Adrenal gland (tissue), 12 donors: ENCODE measurements around the gene ARHGEF17. TPM values are rescaled to one million over a fixed set of nuclear protein-coding genes. Genes with fewer than 3 reads are reported as not detected.
A peak's percentile ranks its signal among the peaks of the same experiment; 100 is the strongest.

ENCODE experiments used
- DNase-seq, 7 donors: peaks; one replicate each; pipeline ENCODE4 v3.0.0-alpha.2; 2019 to 2020
- H3K27ac ChIP-seq, 5 donors: fragments of 200-600 bp; sonication (generic) in 4 of 5; 1 replicate in 3 of 5; 2 replicates in 2 of 5; pipeline versions ENCODE4 v1.5.1 to v1.8.0; 2016 to 2020; ENCODE audit warnings: mild to moderate bottlenecking in 1 of 5
- H3K27me3 ChIP-seq: fragments of 200-600 bp; 2 replicates; pipeline ENCODE4 v1.8.0; 2021
- H3K36me3 ChIP-seq, 2 donors: fragments of 200-600 bp; replicated peaks in 1 of 2; 1 replicate in 1 of 2; 2 replicates in 1 of 2; pipeline versions ENCODE4 v1.5.1 to v1.8.0; 2018 to 2022
- H3K4me1 ChIP-seq, 2 donors: fragments of 200-600 bp; replicated peaks in 1 of 2; 1 replicate in 1 of 2; 2 replicates in 1 of 2; pipeline versions ENCODE4 v1.5.1 to v1.8.0; 2018 to 2021
- H3K4me3 ChIP-seq, 4 donors: fragments of 200-600 bp; sonication (generic) in 3 of 4; one replicate each; pipeline ENCODE4 v1.5.1; 2016 to 2018
- H3K9me3 ChIP-seq, 3 donors: fragments of 200-600 bp; sonication (generic) in 1 of 3; replicated peaks in 1 of 3; 1 replicate in 2 of 3; 2 replicates in 1 of 3; pipeline versions ENCODE4 v1.5.1 to v1.8.0; 2016 to 2021
- CTCF ChIP-seq, 6 experiments: fragments of 450-650 bp in 4 of 6; fragments of 200-600 bp in 2 of 6; sonication (generic) in 1 of 6; IDR thresholded peaks; 1 replicate in 5 of 6; 2 replicates in 1 of 6; pipeline versions ENCODE4 v1.5.1 to v1.8.0; 2016 to 2021; ENCODE audit warnings: antibody characterized with exemption in 6 of 6, mild to moderate bottlenecking in 2 of 6, moderate library complexity in 1 of 6
- POLR2A ChIP-seq, 2 donors: fragments of 450-650 bp; IDR thresholded peaks; one replicate each; pipeline ENCODE4 v1.6.1; 2017; ENCODE audit warnings: antibody characterized with exemption in 2 of 2, mild to moderate bottlenecking in 2 of 2, moderate library complexity in 1 of 2
- WGBS, 4 donors: extraction: QIAGEN DNeasy Blood & Tissue Kit in 2 of 4; methylation state at CpG; one replicate each; pipeline versions ENCODE4 v1.1.5 to v1.1.7; 2013 to 2017; 5-methylcytosine and 5-hydroxymethylcytosine counted together
- intact Hi-C, 2 donors: fragments of 100-400 bp; cut with DNase I; formaldehyde crosslinking; loops; one replicate each; pipeline versions ENCODE4 v1.14.1 to v1.15.0; 2022 to 2023
- polyA plus RNA-seq, 3 donors: library from polyadenylated mRNA; stranded (reverse); fragments of 200-250 nt in 2 of 3; fragments of 350-450 nt in 1 of 3; fragmentation: Illumina TruSeq in 1 of 3; extraction: RNeasy Lipid Tissue Mini Kit (QIAGEN cat#74804) in 1 of 3; gene quantifications; one replicate each; pipeline ENCODE4 v1.2.3, GENCODE V29; 2013 to 2014
- total RNA-seq, 9 donors: library from RNA; depleted of rRNA in 4 of 9; stranded (reverse); fragments of >200 nt in 4 of 9; fragments of 120-200 nt in 1 of 9; fragmentation: NEBNext Ultra II Directional in 1 of 9; extraction: Animal tissue kit (Norgen Biotek cat#: 25700) in 1 of 9; gene quantifications; one replicate each; pipeline versions ENCODE4 v1.1.0 to v1.2.4, GENCODE V29; 2013 to 2023
- donor health status: healthy with polysubstance abuse.
- donor health status: Bipolar disorder and iron deficiency.
- donor health status: DM: yes; HTN: yes; CAD: no.
- donor health status: DM: no; HTN: no; CAD: no.
- donor health status: DM: no; HTN: no; CAD: no.
- donor health status: DM: yes; HTN: yes; CAD: no.

The ARHGEF17 gene
- total and polyA plus RNA-seq, 12 donors: 8.1 to 48.2 (median 20.4) TPM

DNA sequence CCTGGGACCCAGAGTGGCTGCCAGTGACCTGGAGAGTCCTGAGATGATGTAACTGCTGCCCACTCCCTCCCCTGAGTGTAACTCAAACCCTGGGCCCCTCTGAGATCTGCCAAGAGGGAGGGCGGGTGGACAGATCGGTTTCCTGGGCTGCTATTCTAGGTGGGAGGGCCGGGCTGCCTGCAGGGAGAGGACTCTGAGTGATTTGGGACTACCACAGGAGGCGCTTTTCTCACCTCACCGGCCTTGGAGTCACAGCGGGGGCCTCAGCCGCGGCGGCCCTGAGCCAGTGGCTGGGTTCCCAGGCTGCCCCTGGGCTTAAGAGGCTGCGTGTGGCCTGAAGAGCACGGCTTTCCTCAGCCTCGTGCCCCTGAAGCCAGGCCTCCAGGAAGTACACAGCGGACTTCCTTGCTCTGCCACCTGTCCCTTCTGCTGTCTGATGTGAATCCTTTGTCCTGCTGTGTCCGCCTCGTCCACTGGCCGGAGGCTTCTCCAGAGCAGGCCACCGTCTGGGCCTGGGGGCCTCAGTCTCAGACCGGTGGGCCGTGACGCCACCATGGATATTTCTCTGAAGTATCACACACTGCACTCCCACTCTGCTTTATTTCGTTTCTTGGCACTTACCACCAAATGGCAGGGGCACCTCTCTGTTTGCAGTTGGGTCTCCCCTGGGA, 79.7 kb downstream of the ARHGEF17 start:
- H3K4me3 ChIP-seq: no peak overlapping the region
- no peak for DNase-seq
- intact Hi-C loops: no loop called here
- no peaks in the 10 kb centered on the region for H3K27me3 ChIP-seq
- TF ChIP-seq POLR2A (IDR thresholded peaks at IDR 0.05): no peak
- no peak for TF ChIP-seq CTCF (IDR thresholded peaks at IDR 0.05)
- no peaks in the 10 kb centered on the region for H3K36me3 ChIP-seq
- 76 to 93% (median 84%) methylated on average over 8 to 21 of the region's 21 CpGs for WGBS, 4 donors
- peak overlapping the region in 2 of 5 donors; percentile 49 to 65 for H3K27ac ChIP-seq
- peaks cover 0 to 30% of the 10 kb centered on the region in 2 donors for H3K4me1 ChIP-seq
- H3K9me3 ChIP-seq: no peaks in the 10 kb centered on the region

- H3K36me3 ChIP-seq: no peaks in the 10 kb centered on the region
- no peak overlapping the region for H3K4me3 ChIP-seq
- no peaks in the 10 kb centered on the region for H3K9me3 ChIP-seq
- intact Hi-C loops: no loop called here
- H3K27ac ChIP-seq: peak overlapping the region in 2 of 5 donors; percentile 49 to 65
- DNase-seq: peak in 4 of 7 donors; percentile 37 to 71 (median 51)
- TF ChIP-seq POLR2A (IDR thresholded peaks at IDR 0.05): no peak
- peaks cover 0 to 22% of the 10 kb centered on the region in 2 donors for H3K4me1 ChIP-seq
- WGBS, 4 donors: 62 to 80% (median 69%) methylated on average over 12 to 23 of the region's 23 CpGs
- H3K27me3 ChIP-seq: no peaks in the 10 kb centered on the region
These were observed 80.4 kb downstream of the ARHGEF17 start for GRCh38 chr11:73388265-73389133.

DNA sequence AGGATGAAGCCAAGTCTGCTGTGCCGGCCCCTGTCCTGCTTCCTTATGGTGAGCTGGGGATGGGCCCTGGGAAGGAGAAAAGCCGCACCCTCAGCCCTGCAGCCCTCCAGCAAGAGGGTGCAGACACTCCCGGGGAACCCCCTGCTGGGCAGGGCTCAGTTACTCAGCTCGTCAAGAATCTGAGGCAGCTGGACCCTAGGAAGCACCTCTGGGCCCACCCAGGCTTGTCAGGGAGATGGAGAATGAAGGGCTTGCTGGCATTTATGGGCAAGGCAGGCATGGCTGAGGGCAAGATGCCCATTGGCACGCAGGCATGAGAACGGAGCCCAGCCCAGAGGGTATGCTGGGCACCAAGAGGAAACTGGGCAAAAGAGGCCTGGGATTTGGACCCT, 81.1 kb downstream of the ARHGEF17 start:
- Histone ChIP-seq H3K27me3 (no peaks in the 10 kb centered on the region), H3K4me3 (no peak overlapping the region), H3K36me3 (no peaks in the 10 kb centered on the region), H3K4me1 (peaks cover 0 to 16% of the 10 kb centered on the region in 2 donors), H3K27ac (no peak overlapping the region), H3K9me3 (no peaks in the 10 kb centered on the region)
- 83 to 92% (median 90%) methylated on average over 4 to 6 of the region's 6 CpGs; no CpG with 5 or more reads in 1 of the 4 donors for WGBS, 4 donors
- TF ChIP-seq POLR2A (IDR thresholded peaks at IDR 0.05): no peak
- no peak for TF ChIP-seq CTCF (IDR thresholded peaks at IDR 0.05)
- intact Hi-C loops: no loop called here
- DNase-seq: no peak

DNA sequence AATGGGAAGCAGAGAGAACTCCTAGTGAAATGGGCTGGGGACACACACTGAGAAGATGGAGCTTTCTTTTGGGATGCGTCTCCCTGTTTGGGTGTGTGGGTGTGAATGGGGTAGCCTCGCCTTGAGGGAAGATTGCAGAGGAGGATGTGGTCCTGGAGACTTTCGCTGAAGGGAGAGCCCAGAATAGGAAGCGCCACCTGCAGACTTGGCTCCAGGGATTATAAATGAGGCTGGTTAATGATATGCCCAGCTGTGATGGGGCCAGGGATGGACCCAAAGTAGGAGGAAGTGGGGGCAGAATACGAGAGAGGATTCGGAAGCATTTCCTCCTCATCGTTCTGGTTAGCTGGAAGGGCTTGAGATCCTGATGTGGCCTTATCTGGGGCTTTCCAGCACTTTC, 81.8 kb downstream of the ARHGEF17 start:
- H3K27ac ChIP-seq: no peak overlapping the region
- TF ChIP-seq POLR2A (IDR thresholded peaks at IDR 0.05): no peak
- TF ChIP-seq CTCF (IDR thresholded peaks at IDR 0.05): no peak
- 83 to 93% (median 91%) methylated on average over 7 of the region's 7 CpGs for WGBS, 4 donors
- no peak for DNase-seq
- no peak overlapping the region for H3K4me3 ChIP-seq
- intact Hi-C loops: loop anchor here (5.0 to 10.0 kb wide), 3 partner anchors 38 to 85 kb away; partner anchors contain the start of gene ARHGEF17 (in 2 of the 2)
- no peaks in the 10 kb centered on the region for H3K36me3 ChIP-seq
- H3K9me3 ChIP-seq: no peaks in the 10 kb centered on the region
- peaks cover 0 to 13% of the 10 kb centered on the region in 2 donors for H3K4me1 ChIP-seq
- no peaks in the 10 kb centered on the region for H3K27me3 ChIP-seq
